CD14-positive monocyte (primary cell): ENCODE measurements around the gene LASP1. TPM values are rescaled to one million over a fixed set of nuclear protein-coding genes. Genes with fewer than 3 reads are reported as not detected.

Source experiments
- DNase-seq, 3 donors: peaks; one replicate each; pipeline ENCODE4 v3.0.0-alpha.2; 2011 to 2022
- H2AFZ ChIP-seq: 2 replicates; pipeline ENCODE4 v1.6.0; 2012; ENCODE audit warnings: mild to moderate bottlenecking, low read depth, low read length, inconsistent platforms; ENCODE audit not compliant: insufficient read depth, poor library complexity, severe bottlenecking
- H3K27ac ChIP-seq, 2 donors: 1 replicate in 1 of 2; 2 replicates in 1 of 2; pipeline ENCODE4 v1.5.1; 2012 to 2013; ENCODE audit warnings: low read length in 2 of 2, control low read depth in 1 of 2, inconsistent platforms in 1 of 2, low read depth in 1 of 2, mild to moderate bottlenecking in 1 of 2
- H3K27me3 ChIP-seq, 2 donors: one replicate each; pipeline versions ENCODE4 v1.6.0 to v1.6.1; 2011 to 2013; ENCODE audit warnings: low read length in 2 of 2; ENCODE audit not compliant: control insufficient read depth in 2 of 2, insufficient read depth in 2 of 2
- H3K36me3 ChIP-seq, 2 donors: replicated peaks in 1 of 2; 1 replicate in 1 of 2; 2 replicates in 1 of 2; pipeline versions ENCODE4 v1.5.1 to v1.6.1; 2012 to 2013; ENCODE audit warnings: low read length in 2 of 2, control low read depth in 1 of 2, inconsistent platforms in 1 of 2, mild to moderate bottlenecking in 1 of 2; ENCODE audit not compliant: insufficient read depth in 2 of 2, control insufficient read depth in 1 of 2
- H3K4me1 ChIP-seq, 2 donors: 1 replicate in 1 of 2; 2 replicates in 1 of 2; pipeline versions ENCODE4 v1.5.1 to v1.6.1; 2012 to 2013; ENCODE audit warnings: low read length in 2 of 2, control low read depth in 1 of 2, inconsistent platforms in 1 of 2, mild to moderate bottlenecking in 1 of 2, moderate library complexity in 1 of 2; ENCODE audit not compliant: insufficient read depth in 2 of 2, control insufficient read depth in 1 of 2
- H3K4me2 ChIP-seq: replicated peaks from 2 replicates; pipeline ENCODE3; 2012; ENCODE audit warnings: low read length, moderate library complexity, mild to moderate bottlenecking; ENCODE audit not compliant: poor library complexity, severe bottlenecking; ENCODE audit errors: extremely low read depth
- H3K4me3 ChIP-seq, 3 experiments: fragments of 200-600 bp in 1 of 3; sonication (generic) in 1 of 3; replicated peaks in 1 of 3; 1 replicate in 2 of 3; 2 replicates in 1 of 3; pipeline ENCODE4 v1.5.1; 2011 to 2013; ENCODE audit warnings: low read length in 3 of 3, mild to moderate bottlenecking in 3 of 3, control low read depth in 2 of 3, low read depth in 2 of 3, inconsistent platforms in 1 of 3, moderate library complexity in 1 of 3
- H3K79me2 ChIP-seq: 2 replicates; pipeline ENCODE4 v1.6.0; 2012; ENCODE audit warnings: mild to moderate bottlenecking, control low read depth, inconsistent platforms, low read length, moderate library complexity; ENCODE audit not compliant: insufficient read depth
- H3K9ac ChIP-seq: 2 replicates; pipeline ENCODE4 v1.6.0; 2017; ENCODE audit warnings: low read length, mild to moderate bottlenecking; ENCODE audit not compliant: insufficient read depth, poor library complexity, severe bottlenecking
- H3K9me3 ChIP-seq, 2 donors: replicated peaks in 1 of 2; 1 replicate in 1 of 2; 2 replicates in 1 of 2; pipeline versions ENCODE4 v1.5.1 to v1.6.1; 2012 to 2013; ENCODE audit warnings: low read length in 2 of 2, control low read depth in 1 of 2; ENCODE audit not compliant: control insufficient read depth in 1 of 2, insufficient read depth in 1 of 2
- H4K20me1 ChIP-seq: 2 replicates; pipeline ENCODE4 v1.6.0; 2012; ENCODE audit warnings: mild to moderate bottlenecking, low read length, control low read depth, moderate library complexity; ENCODE audit not compliant: insufficient read depth
- H3K27ac Mint-ChIP-seq, 7 donors: one replicate each; pipeline ENCODE4 v1.8.0; 2020; ENCODE audit warnings: mild to moderate bottlenecking in 7 of 7, mixed read lengths in 7 of 7, moderate library complexity in 6 of 7, inconsistent platforms in 2 of 7
- H3K27me3 Mint-ChIP-seq, 3 donors: one replicate each; pipeline ENCODE4 v1.8.0; 2021 to 2022; ENCODE audit warnings: low read depth in 3 of 3, mild to moderate bottlenecking in 3 of 3, mixed read lengths in 3 of 3, moderate library complexity in 3 of 3, inconsistent platforms in 1 of 3
- H3K36me3 Mint-ChIP-seq, 2 donors: one replicate each; pipeline ENCODE4 v1.8.0; 2020; ENCODE audit warnings: mixed read lengths in 2 of 2, inconsistent platforms in 1 of 2, mild to moderate bottlenecking in 1 of 2
- H3K4me1 Mint-ChIP-seq: one replicate; pipeline ENCODE4 v1.8.0; 2020; ENCODE audit warnings: mild to moderate bottlenecking, mixed read lengths
- H3K4me3 Mint-ChIP-seq, 2 donors: one replicate each; pipeline ENCODE4 v1.8.0; 2020; ENCODE audit warnings: mild to moderate bottlenecking in 2 of 2, mixed read lengths in 2 of 2, moderate library complexity in 1 of 2
- H3K9me3 Mint-ChIP-seq, 7 donors: one replicate each; pipeline ENCODE4 v1.8.0; 2020 to 2022; ENCODE audit warnings: mixed read lengths in 7 of 7, mild to moderate bottlenecking in 6 of 7, moderate library complexity in 6 of 7, inconsistent platforms in 2 of 7
- CTCF ChIP-seq: fragments of 200-600 bp; IDR thresholded peaks from one replicate; pipeline ENCODE4 v1.8.0; 2022; ENCODE audit warnings: antibody characterized with exemption, mild to moderate bottlenecking
- WGBS: methylation state at CpG from one replicate; pipeline ENCODE4 v1.1.5; 2013; ENCODE audit warnings: missing lambda C conversion rate; ENCODE audit not compliant: insufficient coverage; 5-methylcytosine and 5-hydroxymethylcytosine counted together
- intact Hi-C, 2 donors: fragments of 100-400 bp; cut with micrococcal nuclease; formaldehyde crosslinking; loops; one replicate each; pipeline versions ENCODE4 v1.15.0 to v1.15.1; 2023
- polyA plus RNA-seq, 3 donors: library from polyadenylated mRNA; depleted of rRNA in 1 of 3; unstranded in 2 of 3; stranded (reverse) in 1 of 3; fragments of 300-500 nt in 2 of 3; fragments of >200 nt in 1 of 3; fragmentation: Illumina TruSeq in 2 of 3; gene quantifications; 1 replicate in 2 of 3; 2 replicates in 1 of 3; pipeline ENCODE4 v1.2.3, GENCODE V29; 2012 to 2021

Gene LASP1
- polyA plus RNA-seq, 3 donors, result 55.9 to 93.7 (median 70.6) TPM

GRCh38 chr17:38824899-38825761, 44.7 kb upstream of the LASP1 start, which contains the start of gene CWC25:
CWC25 (minus strand) TSS chr17:38825321; CDS start chr17:38825183, 138 bp downstream.
- H3K4me1 Mint-ChIP-seq, result peaks cover 20% of the 10 kb centered on the region
- peaks cover 22 to 34% of the 10 kb centered on the region in 2 donors for H3K36me3 Mint-ChIP-seq
- intact Hi-C loops, result loop anchor here (1.0 to 5.0 kb wide), 3 partner anchors 28 to 46 kb away; partner anchors contain the start of genes LASP1 (in 1 of the 2) and RPL23 (in 1 of the 2)
- peaks cover 16 to 19% of the 10 kb centered on the region in 2 donors for H3K4me1 ChIP-seq
- peak within 1 kb of the TSS; percentile 88 for H3K9ac ChIP-seq
- H4K20me1 ChIP-seq, result peaks cover 4% of the 10 kb centered on the region
- H3K79me2 ChIP-seq, result peaks cover 51% of the 10 kb centered on the region
- peak within 1 kb of the TSS; percentile 83 for H3K4me2 ChIP-seq
- no peaks in the 10 kb centered on the region for H3K9me3 ChIP-seq
- peak within 1 kb of the TSS; percentile 98 to 100 for H3K27ac ChIP-seq
- peak within 1 kb of the TSS; percentile 99 to 100 (median 100) for H3K27ac Mint-ChIP-seq
- peak within 1 kb of the TSS; percentile 98 to 100 for H3K4me3 Mint-ChIP-seq
- H2AFZ ChIP-seq, result peak within 1 kb of the TSS; percentile 87
- peaks cover 3 to 6% (median 4%) of the 10 kb centered on the region in 3 donors for H3K27me3 Mint-ChIP-seq
- H3K4me3 ChIP-seq, result peak within 1 kb of the TSS; percentile 80 to 91 (median 82)
- peak; percentile 95 to 99 (median 97) for DNase-seq
- no peaks in the 10 kb centered on the region for H3K27me3 ChIP-seq
- H3K9me3 Mint-ChIP-seq, result peaks cover 0 to 3% (median 0%) of the 10 kb centered on the region in 7 donors
- peaks cover 15% of the 10 kb centered on the region in 2 donors for H3K36me3 ChIP-seq
- TF ChIP-seq CTCF, result no peak
- WGBS, result under 1% methylated on average over 54 of the region's 55 CpGs

DNA sequence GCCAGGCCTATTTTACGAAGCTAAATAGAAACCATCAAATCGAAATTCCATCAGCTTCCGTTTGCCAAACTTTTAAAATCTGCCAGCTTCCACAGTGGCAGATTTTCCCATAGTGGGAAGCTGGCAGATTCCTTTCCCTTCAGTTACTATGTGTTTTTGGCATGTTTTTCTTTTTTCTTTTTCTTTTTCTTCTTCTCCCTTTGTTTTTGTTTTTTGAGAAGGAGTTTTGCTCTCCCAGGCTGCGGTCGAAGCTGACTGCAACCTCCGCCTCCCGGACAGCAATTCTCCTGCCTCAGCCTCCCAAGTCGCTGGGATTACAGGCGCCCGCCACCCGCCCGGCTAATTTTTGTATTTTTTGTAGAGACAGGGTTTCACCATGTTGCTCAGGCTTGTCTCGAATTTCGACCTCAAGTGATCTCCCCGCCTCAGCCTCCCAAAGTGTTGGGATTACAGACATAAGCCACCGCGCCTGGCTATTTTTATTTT, 44.1 kb upstream of the LASP1 start:
- H3K9me3 Mint-ChIP-seq, result peaks cover 0 to 3% (median 0%) of the 10 kb centered on the region in 7 donors
- Histone ChIP-seq H2AFZ (peak overlapping the region; percentile 87), H3K9me3 (no peaks in the 10 kb centered on the region), H4K20me1 (peaks cover 4% of the 10 kb centered on the region), H3K27me3 (no peaks in the 10 kb centered on the region), H3K79me2 (peaks cover 44% of the 10 kb centered on the region), H3K4me3 (peak overlapping the region; percentile 80 to 91 (median 82)), H3K4me1 (peaks cover 16 to 19% of the 10 kb centered on the region in 2 donors), H3K36me3 (peaks cover 8% of the 10 kb centered on the region in 2 donors), H3K27ac (peak overlapping the region; percentile 98 to 100), H3K9ac (peak overlapping the region; percentile 88), H3K4me2 (peak overlapping the region; percentile 83)
- peak overlapping the region; percentile 99 to 100 (median 100) for H3K27ac Mint-ChIP-seq
- intact Hi-C loops, result loop anchor here in 1 of 2 donors (1.0 to 2.0 kb wide), 2 partner anchors 27 to 45 kb away; partner anchors contain the start of genes LASP1 and RPL23
- H3K4me1 Mint-ChIP-seq, result peaks cover 20% of the 10 kb centered on the region
- H3K36me3 Mint-ChIP-seq, result peaks cover 15 to 28% of the 10 kb centered on the region in 2 donors
- peak overlapping the region; percentile 98 to 100 for H3K4me3 Mint-ChIP-seq
- TF ChIP-seq CTCF, result no peak
- no peak for DNase-seq
- 95% methylated on average over 13 of the region's 17 CpGs for WGBS
- H3K27me3 Mint-ChIP-seq, result peaks cover 1 to 6% (median 3%) of the 10 kb centered on the region in 3 donors
